HPDE6-E6E7 (cell line): ENCODE measurements around the gene CAPN14.
"Not testable (repeated sequence)": the region's sequence is repeated elsewhere in the genome, so short reads cannot be mapped to it uniquely, and the experiment has no call there.

Source experiments
- DNase-seq: peaks from one replicate; pipeline ENCODE4 v3.0.0; 2011; ENCODE audit warnings: missing footprints; ENCODE audit errors: extremely low spot score

CAPN14 gene

GRCh38 chr2:31196622-31197021 lies 20.7 kb downstream of the CAPN14 start:
- no peak for DNase-seq

GRCh38 chr2:31193806-31194205 lies 23.5 kb downstream of the CAPN14 start:
- DNase-seq, result no peak

GRCh38 chr2:31192851-31193392 lies 24.4 kb downstream of the CAPN14 start:
- DNase-seq, result no peak

GRCh38 chr2:31192396-31192795 lies 24.9 kb downstream of the CAPN14 start:
- no peak for DNase-seq

DNA sequence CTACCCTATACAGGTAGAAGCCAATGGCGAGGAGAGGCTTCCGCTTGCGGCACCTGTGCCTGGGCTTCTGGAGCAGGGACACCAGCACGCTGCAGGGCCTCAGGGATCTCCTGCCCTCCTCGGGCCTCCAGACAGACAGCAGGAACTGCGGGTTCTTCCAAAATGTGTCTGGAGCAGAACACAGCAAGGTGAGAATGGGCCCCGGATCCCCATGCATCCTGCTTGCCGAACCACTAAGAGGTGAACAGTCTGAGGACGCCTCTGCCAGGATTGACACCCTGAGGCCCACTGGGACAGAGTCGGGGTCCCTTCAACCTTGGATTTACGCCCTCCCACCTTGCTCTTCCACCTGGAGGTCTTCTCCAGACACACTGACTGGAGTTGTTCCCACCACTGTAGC lies 25.4 kb downstream of the CAPN14 start:
- no peak for DNase-seq

DNA sequence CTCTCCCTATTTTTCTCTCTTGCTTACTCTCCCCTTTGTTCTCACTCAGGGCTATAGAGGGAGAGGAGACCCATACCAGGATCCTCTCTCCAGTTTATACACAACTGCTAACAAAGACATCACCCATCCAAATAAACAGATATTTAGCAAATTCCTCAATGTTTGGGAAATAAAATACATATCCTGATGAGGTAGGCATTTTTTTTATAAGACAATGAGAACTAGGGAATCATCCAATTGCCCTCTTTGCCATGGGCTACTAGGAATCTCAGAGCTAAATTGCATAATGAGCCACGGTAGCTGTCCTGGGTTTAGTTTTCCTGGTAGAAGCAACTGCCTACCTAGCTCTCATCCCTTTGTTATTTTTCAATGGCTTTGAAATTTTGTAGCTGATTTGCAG lies 27.1 kb downstream of the CAPN14 start:
- no peak for DNase-seq

- DNase-seq, result no peak
Measured at GRCh38 chr2:31189141-31189540, 28.2 kb downstream of the CAPN14 start.

GRCh38 chr2:31188131-31188530 lies 29.2 kb downstream of the CAPN14 start:
- DNase-seq, result no peak

DNA sequence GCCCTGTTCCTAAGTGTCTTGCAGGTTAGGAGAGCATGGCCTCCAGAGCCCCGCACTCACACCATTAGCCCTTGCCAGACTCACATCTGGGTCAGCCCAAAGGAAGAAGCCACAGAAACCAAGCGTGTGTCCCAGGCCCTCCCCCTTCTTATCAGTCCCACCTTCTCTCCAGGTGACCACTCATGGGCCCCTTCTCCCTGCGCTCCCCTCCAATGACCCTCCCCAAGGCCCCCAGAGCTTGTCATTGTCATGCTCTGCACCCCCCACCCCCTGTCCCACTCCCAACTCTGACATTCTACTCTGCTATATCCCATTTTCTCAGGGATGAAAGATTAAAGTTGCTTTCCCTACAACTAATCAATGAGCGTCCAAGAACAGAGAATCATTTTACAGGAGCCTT lies 30.1 kb downstream of the CAPN14 start:
- DNase-seq, result no peak

- not testable (repeated sequence) for DNase-seq
Measured at GRCh38 chr2:31183973-31184372, 33.3 kb downstream of the CAPN14 start.

GRCh38 chr2:31176742-31177141 lies 40.6 kb downstream of the CAPN14 start:
- no peak for DNase-seq

DNA sequence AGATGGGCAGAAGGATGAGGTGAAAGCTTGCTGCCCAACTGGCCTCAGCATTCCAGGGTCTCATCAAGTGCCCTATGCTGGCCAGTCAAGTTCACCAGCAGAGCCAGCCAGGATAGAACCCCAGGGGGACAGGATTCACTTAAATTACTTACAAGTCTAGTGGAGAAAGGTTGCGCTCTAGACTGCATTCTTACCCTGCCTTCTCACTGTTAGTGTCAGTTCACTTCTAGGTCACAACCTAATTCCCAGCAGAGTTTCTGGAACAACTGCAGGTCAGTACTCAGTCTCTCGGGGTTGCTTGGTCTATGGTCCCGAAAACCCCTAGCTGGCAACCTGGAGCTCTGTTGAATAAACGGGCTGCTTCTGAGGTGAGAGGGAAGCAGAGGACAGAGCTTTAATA lies 46.2 kb downstream of the CAPN14 start:
- DNase-seq, result no peak

DNA sequence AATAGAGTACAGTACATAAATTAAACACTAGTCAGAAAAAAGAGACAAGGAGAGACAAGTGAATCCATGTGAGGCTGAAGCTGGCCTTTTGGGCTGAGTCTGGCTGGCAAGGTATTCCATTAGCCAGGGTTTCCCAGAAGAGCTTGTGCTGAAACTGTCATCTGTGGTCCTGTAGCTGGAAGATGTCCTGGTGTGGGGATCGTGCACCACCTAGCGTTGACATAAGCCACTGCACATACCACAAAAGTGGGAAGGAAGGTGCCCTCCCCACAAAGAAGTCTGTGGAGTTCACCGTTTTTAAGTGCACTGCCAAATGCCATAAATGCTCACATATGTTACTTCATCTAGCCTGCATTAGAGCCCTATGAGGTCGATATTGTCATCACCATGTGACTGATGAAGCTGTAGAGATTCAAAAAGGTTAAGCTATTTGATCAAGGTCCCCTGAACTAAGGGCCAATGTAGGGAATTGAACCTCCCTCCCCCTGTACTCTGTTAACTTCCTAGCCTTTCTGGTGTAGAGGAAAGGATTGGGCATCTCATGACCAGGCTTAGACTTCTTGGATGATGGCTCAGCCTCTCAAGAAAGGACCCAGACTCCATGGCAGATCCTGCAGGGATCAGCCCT lies 47.1 kb downstream of the CAPN14 start:
- DNase-seq, result peak; percentile 84

DNA sequence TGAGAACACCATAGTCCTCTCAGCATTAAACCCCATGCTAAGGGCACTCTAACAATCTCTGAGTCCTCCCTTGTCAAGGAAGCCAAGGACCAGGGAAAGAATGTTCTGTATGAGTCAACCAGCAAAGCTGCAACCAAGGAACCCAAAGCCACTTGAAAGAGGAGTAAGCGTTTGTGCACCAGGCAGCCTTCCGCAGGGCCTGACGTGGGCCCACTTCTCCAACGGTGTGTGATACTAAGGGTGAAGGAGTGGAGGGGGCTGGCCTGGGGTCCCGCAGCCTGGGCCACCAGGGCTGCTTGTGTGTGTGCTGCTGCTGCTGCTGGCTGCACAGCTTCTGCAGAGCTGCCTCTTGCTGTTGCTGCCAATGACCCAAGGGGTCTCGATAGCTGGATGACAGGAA lies 49.0 kb downstream of the CAPN14 start:
- DNase-seq, result no peak

DNA sequence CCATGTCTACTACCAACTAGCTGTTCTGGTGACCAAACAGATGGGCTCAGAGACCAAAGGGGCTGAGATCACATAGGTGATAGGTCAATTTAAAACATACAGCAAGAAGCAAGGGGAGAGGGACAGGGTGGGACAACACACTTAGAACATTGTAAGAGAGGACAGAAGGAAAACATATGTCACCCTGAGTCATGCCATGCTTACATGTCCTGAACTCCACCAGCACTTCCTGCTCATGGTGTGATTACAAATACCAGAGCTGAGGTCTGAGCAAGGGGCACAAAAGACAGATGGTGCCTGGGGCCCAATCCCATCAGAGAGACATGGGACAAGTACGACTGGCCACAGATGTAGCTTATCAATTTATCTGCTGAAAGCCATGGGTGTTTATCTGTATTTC lies 50.4 kb downstream of the CAPN14 start:
- no peak for DNase-seq

GRCh38 chr2:31163011-31163539 lies 54.2 kb downstream of the CAPN14 start:
- no peak for DNase-seq

- DNase-seq, result no peak
Measured at GRCh38 chr2:31161637-31162036, 55.7 kb downstream of the CAPN14 start.

DNA sequence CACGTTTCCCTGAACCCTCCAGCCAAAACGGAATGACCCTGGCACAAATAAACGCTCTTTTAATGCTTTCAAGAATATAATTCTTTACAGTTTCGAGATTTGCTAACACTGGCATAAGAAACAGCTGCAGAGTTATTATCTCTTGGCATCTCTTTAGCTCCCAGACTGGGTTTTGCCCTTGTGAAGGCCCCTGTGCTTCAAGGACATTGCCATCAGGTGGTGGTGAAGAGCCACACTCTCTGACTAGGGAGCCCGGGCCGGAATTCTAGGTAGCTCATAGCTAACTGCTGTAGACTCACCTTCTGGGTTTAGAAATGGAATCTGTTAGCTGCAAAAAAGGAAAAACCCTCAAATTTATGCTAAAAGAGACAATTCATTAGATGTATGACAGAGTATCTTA lies 65.8 kb downstream of the CAPN14 start:
- no peak for DNase-seq

- DNase-seq, result no peak
Measured at GRCh38 chr2:31150120-31150670, 67.1 kb downstream of the CAPN14 start.

- DNase-seq, result no peak
Measured at GRCh38 chr2:31148514-31148913, 68.8 kb downstream of the CAPN14 start.

DNA sequence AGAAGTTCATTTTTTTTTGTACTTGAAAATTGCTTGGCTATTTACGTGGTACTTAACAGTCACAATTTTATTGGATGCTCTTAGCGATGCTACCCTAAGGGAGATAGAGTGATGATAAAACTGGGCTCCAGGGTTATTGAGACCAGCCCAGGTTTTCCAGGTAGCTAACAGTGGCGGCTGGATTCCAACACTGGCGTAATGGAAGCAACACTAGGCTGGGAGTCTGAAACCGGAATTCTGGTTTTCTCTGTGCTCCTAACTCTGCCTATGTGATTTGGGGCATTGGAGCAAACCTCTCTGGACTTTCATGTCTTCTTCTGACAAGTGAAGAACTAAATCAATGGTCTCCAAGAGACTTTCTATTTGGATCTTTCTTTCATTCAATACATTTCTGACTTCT lies 69.7 kb downstream of the CAPN14 start:
- DNase-seq, result no peak

DNA sequence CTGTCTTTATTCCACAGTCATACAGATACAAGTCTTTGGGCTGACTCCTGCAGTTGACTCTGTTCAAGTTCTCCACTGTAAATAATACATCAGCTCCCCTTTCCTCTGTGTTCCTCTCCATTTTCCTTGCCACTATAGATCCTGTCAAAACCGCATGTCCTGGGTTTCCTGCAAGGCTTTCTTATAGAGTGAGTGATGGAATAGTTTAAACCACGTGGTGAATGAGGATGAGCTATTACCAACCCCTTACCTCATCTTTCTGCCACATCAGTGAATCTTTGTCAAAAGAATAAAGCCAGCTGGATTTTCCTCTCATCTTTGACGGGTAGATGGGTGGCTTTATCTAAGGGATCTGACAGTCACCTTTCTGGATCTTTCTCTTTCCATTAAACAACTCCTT lies 75.2 kb downstream of the CAPN14 start:
- DNase-seq, result no peak

- no peak for DNase-seq
Measured at GRCh38 chr2:31141443-31142085, 75.8 kb downstream of the CAPN14 start.
